Activated CD8-positive, alpha-beta memory T cell treated with anti-CD3 and anti-CD28 coated beads, Interleukin-2, amount 10 ng/mL, durations not matched to agents 7 days and 5 days (primary cell): Measurements from ENCODE around the gene NT5C3B. TPM values are rescaled to one million over a fixed set of nuclear protein-coding genes. Genes with fewer than 3 reads are reported as not detected.
"Not testable (repeated sequence)": the region's sequence is repeated elsewhere in the genome, so short reads cannot be mapped to it uniquely, and the experiment has no call there.

Source experiments
- ATAC-seq: fragments of 150-1000 bp; cut with Tn5 transposase; one replicate; pipeline ENCODE4 v1.10.0; 2021; ENCODE audit warnings: moderate library complexity
- CTCF ChIA-PET: fragments of 350-600 bp; sonication (Branson Sonifier 250); formaldehyde crosslinking; loops from one replicate; lab custom pipeline; 2021; ENCODE audit warnings: antibody characterized with exemption; lab: Charles Lee
- DNase-seq: peaks from one replicate; pipeline ENCODE4 v3.0.0-alpha.2; 2020
- H3K27ac Mint-ChIP-seq: one replicate; pipeline ENCODE4 v1.8.0; 2021; ENCODE audit warnings: mild to moderate bottlenecking, mixed read lengths
- H3K27me3 Mint-ChIP-seq: one replicate; pipeline ENCODE4 v1.8.0; 2021; ENCODE audit warnings: mixed read lengths
- H3K36me3 Mint-ChIP-seq: one replicate; pipeline ENCODE4 v1.8.0; 2021; ENCODE audit warnings: mild to moderate bottlenecking, mixed read lengths
- H3K4me1 Mint-ChIP-seq: one replicate; pipeline ENCODE4 v1.8.0; 2021; ENCODE audit warnings: mixed read lengths
- H3K4me3 Mint-ChIP-seq: one replicate; pipeline ENCODE4 v1.8.0; 2021; ENCODE audit warnings: mild to moderate bottlenecking, moderate library complexity, mixed read lengths
- H3K9me3 Mint-ChIP-seq: one replicate; pipeline ENCODE4 v1.8.0; 2022; ENCODE audit warnings: low read depth, mixed read lengths
- total RNA-seq, 2 experiments: library from RNA; stranded (reverse); gene quantifications; one replicate each; pipeline ENCODE4 v1.2.3, GENCODE V29; 2021

The NT5C3B gene
- total RNA-seq, 2 experiments from 2014 or later = 28.2 to 35.0 TPM

GRCh38 chr17:41781404-41782110 lies 54.5 kb downstream of the NT5C3B start:
- H3K27me3 Mint-ChIP-seq = peaks cover 30% of the 10 kb centered on the region
- peaks cover 13% of the 10 kb centered on the region for H3K4me1 Mint-ChIP-seq
- no peaks in the 10 kb centered on the region for H3K9me3 Mint-ChIP-seq
- no peak for DNase-seq
- ATAC-seq = no peak
- CTCF ChIA-PET = interaction anchor here (0.7 to 1.2 kb wide), 2 partner anchors 19 to 358 kb away, joined by 3 to 4 read pairs; no protein-coding TSS in a partner anchor
- H3K4me3 Mint-ChIP-seq = no peak overlapping the region
- no peak overlapping the region for H3K27ac Mint-ChIP-seq
- H3K36me3 Mint-ChIP-seq = no peaks in the 10 kb centered on the region

DNA sequence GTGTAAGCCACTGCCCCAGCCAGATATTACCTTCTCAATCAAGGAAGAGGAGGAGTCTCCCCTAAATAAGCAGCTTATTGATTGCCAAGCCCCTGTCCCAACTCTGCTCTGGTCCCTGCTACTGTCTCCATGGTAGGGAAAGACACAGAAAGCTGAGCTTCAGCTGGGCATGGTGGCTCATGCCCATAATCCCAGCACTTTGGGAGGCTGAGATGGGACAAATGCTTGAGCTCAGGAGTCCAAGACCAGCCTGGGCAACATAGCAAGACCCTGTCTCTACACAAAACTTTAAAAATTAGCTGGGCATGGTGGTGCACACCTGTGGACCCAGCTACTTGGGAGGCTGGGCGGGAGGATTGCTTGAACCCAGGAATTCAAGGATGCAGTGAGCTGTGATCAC lies 56.1 kb downstream of the NT5C3B start:
- Mint-ChIP-seq H3K9me3 (no peaks in the 10 kb centered on the region), H3K36me3 (no peaks in the 10 kb centered on the region), H3K27ac (no peak overlapping the region), H3K27me3 (peaks cover 25% of the 10 kb centered on the region), H3K4me3 (no peak overlapping the region), H3K4me1 (peaks cover 8% of the 10 kb centered on the region)
- ATAC-seq (no peak), DNase-seq (no peak)
- CTCF ChIA-PET = no interaction called here

DNA sequence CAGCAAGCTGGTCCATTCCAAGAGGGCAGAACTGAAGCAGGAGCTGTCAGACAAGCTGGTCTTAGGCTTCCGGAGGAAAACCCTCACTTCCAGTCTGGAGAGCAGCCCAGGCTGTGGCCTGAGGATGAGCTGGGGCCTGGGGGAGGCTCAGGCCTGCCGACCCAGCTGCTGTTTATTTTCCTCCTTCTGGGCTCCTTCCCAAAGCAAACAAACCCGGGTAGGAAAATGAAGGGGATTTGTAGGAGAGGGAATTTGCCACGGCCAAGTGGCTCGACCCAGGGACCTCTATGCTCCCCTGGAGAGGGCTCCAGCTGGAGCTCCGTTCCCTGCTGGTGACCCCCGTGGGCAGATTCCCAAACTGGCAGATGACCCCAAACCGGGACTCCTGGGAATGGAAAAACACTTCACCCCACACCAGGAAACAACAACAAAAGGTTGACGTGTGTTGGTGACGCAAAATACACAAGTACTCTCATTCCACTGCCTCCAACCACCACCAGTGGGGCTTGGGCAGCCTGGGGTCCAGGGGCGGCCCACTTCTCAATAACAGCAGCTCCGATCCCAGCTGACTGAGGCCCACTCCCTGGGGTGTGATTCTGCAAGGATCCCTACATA lies 58.4 kb downstream of the NT5C3B start:
- peaks cover 13% of the 10 kb centered on the region for H3K27me3 Mint-ChIP-seq
- no peaks in the 10 kb centered on the region for H3K36me3 Mint-ChIP-seq
- no peak overlapping the region for H3K4me3 Mint-ChIP-seq
- no peak for ATAC-seq
- CTCF ChIA-PET = interaction anchor here (1.0 to 1.8 kb wide), 2 partner anchors 9 to 20 kb away, joined by 3 to 5 read pairs; partner anchors contain the start of gene JUP
- H3K27ac Mint-ChIP-seq = no peak overlapping the region
- H3K4me1 Mint-ChIP-seq = no peaks in the 10 kb centered on the region
- no peak for DNase-seq
- no peaks in the 10 kb centered on the region for H3K9me3 Mint-ChIP-seq

GRCh38 chr17:41777157-41777573 lies 58.9 kb downstream of the NT5C3B start:
- CTCF ChIA-PET = interaction anchor here (1.0 to 1.8 kb wide), 2 partner anchors 9 to 21 kb away, joined by 3 to 5 read pairs; partner anchors contain the start of gene JUP
- DNase-seq (no peak), ATAC-seq (no peak)
- H3K36me3 Mint-ChIP-seq = no peaks in the 10 kb centered on the region
- peaks cover 8% of the 10 kb centered on the region for H3K27me3 Mint-ChIP-seq
- H3K9me3 Mint-ChIP-seq = no peaks in the 10 kb centered on the region
- no peak overlapping the region for H3K27ac Mint-ChIP-seq
- H3K4me3 Mint-ChIP-seq = no peak overlapping the region
- H3K4me1 Mint-ChIP-seq = no peaks in the 10 kb centered on the region

- H3K27me3 Mint-ChIP-seq, H3K27ac Mint-ChIP-seq, H3K9me3 Mint-ChIP-seq, H3K4me1 Mint-ChIP-seq, H3K4me3 Mint-ChIP-seq, CTCF ChIA-PET, DNase-seq, ATAC-seq, H3K36me3 Mint-ChIP-seq: not testable (repeated sequence)
Measured at GRCh38 chr17:41776262-41776900, 59.7 kb downstream of the NT5C3B start.

DNA sequence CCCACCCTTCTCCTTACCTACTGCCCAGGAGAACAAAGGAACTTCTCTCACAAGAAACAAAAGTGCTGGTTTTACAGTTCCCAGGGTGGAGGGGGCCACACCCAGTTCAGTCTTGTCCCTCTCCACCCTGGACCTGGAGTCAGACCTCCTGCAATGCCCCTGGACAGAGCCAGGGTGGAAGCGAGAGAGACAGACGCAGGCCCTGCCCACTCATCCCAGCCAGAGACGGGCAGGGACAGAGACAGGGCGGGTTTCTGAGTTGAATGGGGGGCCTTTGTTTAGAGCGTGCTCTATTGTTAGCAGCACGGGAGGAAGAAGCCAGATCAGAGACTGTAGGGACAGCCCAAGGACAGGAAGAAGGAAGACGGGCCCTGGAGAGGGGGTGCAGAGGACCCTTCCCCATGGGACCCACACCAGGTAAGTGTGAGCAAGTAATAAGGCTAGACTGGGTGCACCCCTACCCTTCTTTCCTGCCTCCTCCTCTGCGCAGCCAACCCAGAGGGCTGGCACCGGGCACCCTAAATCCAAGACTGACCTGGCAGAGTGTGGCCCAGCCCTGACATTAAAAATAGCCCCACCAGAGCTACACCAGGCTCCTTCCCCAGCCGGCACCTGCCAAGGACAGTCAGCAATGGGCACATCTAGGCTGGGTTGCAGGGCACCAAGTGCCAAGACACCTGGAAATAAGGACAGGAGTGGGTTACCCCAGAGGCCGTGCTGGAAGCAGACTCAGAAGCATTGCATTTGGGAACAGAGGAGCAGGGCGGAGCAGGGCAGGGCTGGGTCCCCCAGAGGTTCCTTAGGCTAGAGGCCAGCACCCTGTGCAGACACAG lies 60.4 kb downstream of the NT5C3B start:
- Mint-ChIP-seq H3K4me1 (no peaks in the 10 kb centered on the region), H3K27me3 (peaks cover 2% of the 10 kb centered on the region), H3K4me3 (no peak overlapping the region), H3K36me3 (no peaks in the 10 kb centered on the region), H3K27ac (no peak overlapping the region), H3K9me3 (no peaks in the 10 kb centered on the region)
- no peak for DNase-seq
- CTCF ChIA-PET = no interaction called here
- ATAC-seq = no peak

Other genes starting within 250 kb of the NT5C3B start
- gene KRT14, start 249.3 kb downstream of the NT5C3B start, total RNA-seq = not detected
- gene KRT16, start 223.5 kb downstream of the NT5C3B start, total RNA-seq = not detected
- gene KRT17, start 211.7 kb downstream of the NT5C3B start, total RNA-seq = under 1 TPM in 1 of 2 experiments, not detected in 1; 0.80 TPM
- gene EIF1, start 147.3 kb downstream of the NT5C3B start, total RNA-seq = 100 to 1,000 TPM; 593 to 900 TPM
- not detected for gene GAST, start 123.9 kb downstream of the NT5C3B start, total RNA-seq
- under 1 TPM; 0.15 to 0.19 TPM for gene HAP1, start 101.6 kb downstream of the NT5C3B start, total RNA-seq
- gene JUP, start 49.5 kb downstream of the NT5C3B start, total RNA-seq = 1 to 10 TPM; 2.3 TPM
- gene P3H4, start 24.3 kb downstream of the NT5C3B start, total RNA-seq = 1 to 10 TPM; 2.1 to 3.0 TPM
- gene FKBP10, start 23.2 kb downstream of the NT5C3B start, total RNA-seq = 1 to 10 TPM; 1.3 TPM
- not detected for gene KLHL10, start 1.6 kb upstream of the NT5C3B start, total RNA-seq
- 10 to 100 TPM; 14.4 to 16.4 TPM for gene KLHL11, start 29.2 kb upstream of the NT5C3B start, total RNA-seq
- 100 to 1,000 TPM; 186 to 220 TPM for gene ACLY, start 82.7 kb upstream of the NT5C3B start, total RNA-seq
- gene ODAD4, start 94.4 kb upstream of the NT5C3B start, total RNA-seq = 1 to 10 TPM in 1 of 2 experiments, under 1 TPM in 1; 0.49 to 1.1 TPM
- gene CNP, start 130.6 kb upstream of the NT5C3B start, total RNA-seq = 100 to 1,000 TPM in 1 of 2 experiments, 10 to 100 TPM in 1; 98.1 to 112 TPM
- gene DNAJC7, start 181.2 kb upstream of the NT5C3B start, total RNA-seq = 10 to 100 TPM; 89.1 to 97.0 TPM
- gene NKIRAS2, start 183.9 kb upstream of the NT5C3B start, total RNA-seq = 10 to 100 TPM; 21.0 to 23.7 TPM
- gene C17orf113, start 214.4 kb upstream of the NT5C3B start, total RNA-seq = under 1 TPM; 0.14 to 0.23 TPM